Pulmonary artery endothelial cell (primary cell): ENCODE measurements around the gene TSPAN1. TPM values are rescaled to one million over a fixed set of nuclear protein-coding genes. Genes with fewer than 3 reads are reported as not detected.

Experiments used
- DNase-seq: peaks from one replicate; pipeline ENCODE4 v3.0.0-alpha.2; 2011; ENCODE audit warnings: low read depth, low spot score
- total RNA-seq: library from RNA; depleted of rRNA; stranded (reverse); fragments of >200 nt; gene quantifications from 2 replicates; pipeline ENCODE4 v1.2.3, GENCODE V29; 2014

Gene TSPAN1
- total RNA-seq = 0.21 and 0.59 TPM in 2 replicates

DNA sequence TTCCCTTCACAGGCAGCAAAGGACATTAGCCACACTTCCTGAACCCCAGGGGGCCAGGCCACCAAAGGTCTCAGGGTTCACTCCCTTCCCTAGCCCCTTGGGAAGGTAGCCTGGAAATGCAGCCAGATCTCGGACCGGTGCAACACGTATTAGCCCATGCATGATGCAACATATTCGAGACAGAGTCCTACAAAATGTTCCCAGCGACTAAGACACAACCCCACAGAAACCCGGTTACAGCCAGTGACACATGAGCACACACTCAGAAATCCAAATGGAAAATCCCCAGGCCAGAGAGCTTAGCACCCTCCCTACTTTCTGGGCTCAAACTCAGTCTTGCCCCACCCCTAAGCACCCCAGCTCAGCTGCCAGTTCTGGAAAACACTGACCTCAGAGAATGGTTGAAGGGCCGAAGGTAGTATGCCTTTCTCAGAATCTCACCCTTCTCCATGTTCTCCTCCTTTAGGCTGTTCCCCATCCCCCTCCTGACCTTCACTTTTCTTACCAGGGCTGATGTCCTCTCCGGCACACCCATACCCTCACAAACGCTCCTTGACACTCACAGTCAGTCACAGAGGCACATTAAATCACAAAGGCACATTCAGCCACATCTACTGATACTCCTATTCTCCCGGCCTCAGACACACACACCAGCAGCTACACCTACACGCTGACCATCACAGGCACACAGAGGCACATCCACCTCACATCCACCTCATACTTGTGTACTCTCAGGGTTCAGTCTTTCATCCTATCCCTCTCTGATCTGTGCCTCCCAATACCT lies at the start of gene TSPAN1:
TSPAN1 (plus strand) TSS at position 640 of the 784 bp plus-strand sequence. CDS start 6,021 bp downstream, outside the sequence.
- no peak for DNase-seq

DNA sequence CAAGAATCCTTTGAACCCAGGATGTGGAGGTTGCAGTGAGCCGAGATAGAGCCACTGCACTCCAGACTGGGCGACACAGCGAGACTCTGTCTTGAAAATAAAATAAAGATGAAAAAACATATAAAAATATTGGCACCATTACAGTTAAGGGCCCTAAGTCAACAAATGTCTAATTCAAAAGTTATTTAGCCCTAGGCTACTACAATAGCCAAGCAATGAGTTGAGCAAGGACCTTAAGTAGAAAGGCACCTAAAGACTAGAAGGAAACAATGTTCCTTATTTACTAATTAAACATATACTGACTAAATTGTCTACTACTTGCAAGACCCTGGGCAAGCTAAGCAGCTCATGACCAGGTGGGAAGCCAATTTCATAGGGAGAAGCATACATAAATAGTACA lies 46.5 kb upstream of the TSPAN1 start:
- DNase-seq = no peak

DNA sequence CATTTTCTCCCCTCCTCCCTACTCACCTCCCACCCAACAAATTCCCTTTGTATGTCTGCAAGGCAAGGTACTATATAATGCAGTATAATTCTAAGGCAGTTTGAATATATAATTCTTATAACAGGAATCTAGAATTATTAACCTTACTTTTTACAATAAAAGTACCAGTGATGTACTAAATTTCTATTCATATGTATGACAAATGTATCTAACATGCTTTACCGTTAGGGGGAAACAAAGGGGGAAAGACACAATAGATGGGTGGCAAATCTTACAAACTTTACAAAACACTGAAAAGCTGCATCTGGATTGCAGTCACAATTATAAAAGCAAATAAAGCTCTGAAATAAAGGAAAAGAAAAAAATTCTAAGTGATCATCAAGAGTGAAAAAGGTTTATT lies 44.8 kb upstream of the TSPAN1 start:
- DNase-seq = no peak

GRCh38 chr1:46130606-46131005 lies 44.3 kb upstream of the TSPAN1 start:
- no peak for DNase-seq

DNA sequence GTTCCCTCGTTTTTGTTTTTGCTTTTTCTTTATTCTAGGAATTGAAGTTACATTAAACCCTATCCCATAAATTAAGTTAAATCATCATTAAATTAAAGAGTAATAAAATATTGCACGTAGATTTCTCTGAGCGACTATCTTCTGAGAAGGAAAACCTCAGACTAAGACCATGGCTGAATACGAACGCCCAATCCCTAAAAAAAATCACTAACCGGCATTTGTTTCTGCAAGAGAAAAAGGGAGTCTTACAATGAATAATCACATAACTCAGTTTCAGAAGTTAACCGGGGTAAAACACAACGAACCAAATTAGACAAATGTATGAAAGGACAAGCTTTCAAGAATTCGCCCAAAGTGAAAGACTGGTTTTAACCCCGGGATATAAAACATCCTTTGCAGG lies 43.8 kb upstream of the TSPAN1 start:
- no peak for DNase-seq

DNA sequence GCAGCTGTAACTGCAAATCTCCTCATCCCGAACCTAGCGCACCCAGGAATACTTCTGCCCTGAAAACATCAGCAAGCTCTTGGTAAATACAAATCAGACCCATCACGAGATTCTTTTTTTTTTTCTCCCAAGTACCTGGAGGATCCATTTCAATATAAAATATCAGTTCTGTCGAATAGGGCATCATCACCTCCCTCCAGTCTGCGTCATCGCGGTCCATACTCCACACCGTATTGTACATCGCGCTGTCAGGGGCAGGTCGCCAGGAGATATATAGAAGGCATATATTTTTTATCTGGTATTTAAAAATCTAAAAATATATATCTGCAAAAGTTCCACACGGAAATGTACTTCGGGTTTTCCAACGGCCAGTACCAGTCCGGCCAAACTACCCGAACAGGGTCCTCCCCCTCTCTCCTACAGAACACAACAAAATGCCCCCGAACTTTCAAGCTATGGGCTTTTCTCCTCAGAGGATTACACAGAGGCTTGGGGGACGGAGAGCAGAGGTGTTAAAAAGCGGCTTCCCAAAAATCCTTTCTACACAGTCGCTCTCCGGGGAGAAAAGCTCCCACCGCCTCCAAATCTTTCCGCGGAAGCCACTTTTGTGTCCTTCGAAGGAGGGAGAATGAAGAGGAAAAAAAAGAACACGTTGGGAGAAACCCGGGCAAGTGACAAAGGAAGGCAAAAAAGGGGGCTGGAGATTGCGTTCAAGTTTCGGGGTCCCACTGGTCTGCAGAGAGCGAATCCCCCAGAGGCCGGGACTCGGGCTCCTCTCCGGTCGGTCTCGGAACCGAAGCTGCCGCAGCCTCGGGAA lies 43.0 kb upstream of the TSPAN1 start:
- no peak for DNase-seq

GRCh38 chr1:46132529-46133180 lies 42.2 kb upstream of the TSPAN1 start, which contains the start of gene PIK3R3:
Gene PIK3R3, minus strand, starts transcription at chr1:46132629. Its CDS starts 677 bp downstream, at chr1:46131952.
- DNase-seq = peak; percentile 98

DNA sequence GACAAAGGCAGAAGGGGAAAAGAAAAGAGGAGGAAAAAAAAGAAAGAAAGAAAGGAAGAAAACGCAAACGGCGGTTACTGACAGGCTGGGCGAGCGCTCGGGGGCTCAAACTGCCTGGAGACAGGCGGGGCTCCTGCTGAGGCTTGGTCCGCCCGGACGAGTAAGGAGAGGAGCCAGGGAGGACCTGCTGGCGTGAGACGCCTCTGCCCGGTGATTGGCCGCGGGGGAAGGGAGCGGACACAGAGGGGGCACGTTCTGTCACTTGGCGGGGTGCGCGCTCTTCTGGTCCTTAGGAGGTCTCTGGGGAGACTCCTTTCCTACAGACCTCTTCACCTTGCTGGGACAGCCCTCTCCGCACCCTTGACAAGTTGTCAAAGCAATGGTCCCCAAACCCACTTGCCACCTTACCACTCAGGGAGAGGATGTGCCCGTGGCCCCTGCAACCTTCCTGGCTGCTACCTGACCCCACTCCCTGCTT lies 41.7 kb upstream of the TSPAN1 start:
- no peak for DNase-seq

DNA sequence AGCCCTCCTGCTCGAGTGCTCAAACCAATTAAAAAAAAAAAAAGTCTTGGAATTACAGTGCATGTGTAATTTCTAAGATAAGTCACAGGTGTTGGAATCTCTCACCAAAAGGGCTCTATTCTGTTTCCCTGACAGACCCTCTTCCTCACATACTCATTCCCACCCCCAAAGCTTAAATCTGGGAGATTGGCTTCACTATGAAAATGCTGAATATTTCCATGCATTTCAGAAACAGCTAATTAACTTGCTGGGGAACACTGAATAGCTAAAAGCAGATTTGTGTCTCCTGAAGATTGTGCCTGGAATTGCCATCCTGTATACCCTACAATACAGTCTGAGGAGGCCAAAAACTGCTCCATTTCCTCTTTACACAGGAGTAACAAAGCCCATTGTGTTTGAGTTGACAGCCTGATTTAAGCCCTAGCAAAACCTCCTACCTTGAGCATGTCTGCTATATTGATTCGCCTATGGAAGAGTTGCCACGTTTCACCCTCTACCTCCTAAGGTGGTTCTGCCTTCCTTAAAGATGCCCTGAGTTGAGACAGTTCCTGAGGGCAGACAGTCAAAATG lies 41.0 kb upstream of the TSPAN1 start:
- no peak for DNase-seq

GRCh38 chr1:46134660-46135331 lies 40.1 kb upstream of the TSPAN1 start:
- no peak for DNase-seq

GRCh38 chr1:46136711-46137110 lies 38.2 kb upstream of the TSPAN1 start:
- DNase-seq = no peak

- peak; percentile 45 for DNase-seq
Measured at GRCh38 chr1:46137916-46138315, 37.0 kb upstream of the TSPAN1 start.

DNA sequence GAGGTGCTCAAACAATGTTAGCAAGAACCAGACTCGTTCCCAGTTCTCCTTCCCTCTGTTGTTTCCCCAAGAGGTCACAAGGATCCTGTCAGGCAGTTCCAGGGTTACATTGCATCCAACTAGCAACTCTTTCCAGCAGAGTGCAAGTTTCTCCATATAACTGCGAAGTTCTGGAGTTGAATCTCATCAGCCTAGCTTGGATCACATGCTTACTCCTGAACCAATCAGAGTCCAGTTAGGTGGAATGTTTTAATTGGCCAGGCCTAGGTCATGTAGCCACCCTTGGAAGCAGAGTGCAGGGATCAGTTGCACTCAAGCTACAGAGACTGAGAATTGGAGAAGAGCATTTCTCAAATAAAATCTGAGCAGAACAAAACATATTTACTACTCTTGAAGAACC lies 26.6 kb upstream of the TSPAN1 start:
- no peak for DNase-seq

- DNase-seq = no peak
Measured at GRCh38 chr1:46150085-46150484, 24.8 kb upstream of the TSPAN1 start.

GRCh38 chr1:46152016-46152415 lies 22.9 kb upstream of the TSPAN1 start:
- DNase-seq = no peak

GRCh38 chr1:46153228-46153627 lies 21.7 kb upstream of the TSPAN1 start:
- DNase-seq = no peak

- DNase-seq = no peak
Measured at GRCh38 chr1:46153732-46154131, 21.2 kb upstream of the TSPAN1 start.

DNA sequence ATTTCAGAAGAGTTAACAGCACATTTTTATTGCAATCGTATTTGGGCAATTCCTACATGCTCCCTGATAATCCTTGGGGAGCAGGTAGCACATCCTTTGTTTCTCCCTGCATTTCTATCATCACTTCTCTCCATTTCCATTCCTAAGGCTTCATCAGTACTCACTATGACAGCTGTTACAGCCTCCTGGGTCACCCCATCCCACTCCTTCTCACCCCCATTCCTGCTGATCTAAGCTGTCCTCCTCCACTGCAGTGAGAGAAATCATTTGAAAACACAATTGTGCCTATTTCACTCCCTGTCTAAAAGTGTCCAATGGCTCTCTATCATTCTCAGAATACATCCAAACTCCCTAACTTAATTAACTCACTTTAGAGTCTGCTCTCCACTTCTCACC lies 17.0 kb upstream of the TSPAN1 start:
- DNase-seq = no peak

DNA sequence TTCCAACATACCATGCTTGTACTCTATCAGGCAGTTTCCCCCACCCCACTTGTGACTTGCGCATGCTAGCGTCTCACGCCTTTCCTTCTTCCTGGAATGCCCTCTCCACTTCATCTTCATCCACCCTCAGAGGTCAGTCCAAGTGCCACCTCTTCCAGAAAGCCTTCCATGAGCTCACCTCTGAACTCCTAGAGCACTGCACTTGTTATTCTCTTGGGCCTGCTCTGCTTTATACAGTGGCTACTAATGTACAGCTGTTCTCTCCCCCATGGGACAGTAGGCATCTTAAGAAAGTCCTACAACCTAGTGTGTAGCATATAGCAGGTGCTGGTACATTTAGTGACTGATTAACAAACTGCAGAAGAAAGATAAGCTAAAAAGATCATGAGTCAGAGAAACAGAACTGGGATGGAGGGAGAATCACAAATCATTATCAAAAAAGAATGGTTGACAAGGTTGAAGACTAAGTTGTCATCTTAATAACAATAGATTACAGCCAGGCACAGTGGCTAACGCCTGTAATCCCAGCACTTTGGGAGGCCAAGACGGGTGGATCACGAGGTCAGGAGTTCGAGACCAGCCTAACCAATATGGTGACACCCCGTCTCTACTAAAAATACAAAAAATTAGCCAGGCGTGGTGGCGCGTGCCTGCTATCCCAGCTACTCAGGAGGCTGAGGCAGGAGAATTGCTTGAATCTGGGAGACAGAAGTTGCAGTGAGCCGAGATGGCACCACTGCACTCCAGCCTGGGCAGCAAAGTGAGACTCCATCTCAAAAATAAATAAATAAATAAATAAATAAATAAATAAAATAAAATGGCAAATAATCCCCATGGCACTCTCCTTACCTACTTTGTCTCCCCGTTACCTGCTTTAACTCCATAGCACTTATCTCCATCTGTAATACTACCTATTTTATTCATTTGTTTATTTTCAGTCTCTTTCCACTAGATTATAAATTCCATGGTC lies 16.3 kb upstream of the TSPAN1 start:
- DNase-seq = no peak

- no peak for DNase-seq
Measured at GRCh38 chr1:46159516-46159915, 15.4 kb upstream of the TSPAN1 start.
